ENCODE measurements around the gene CELA1. TPM values are rescaled to one million over a fixed set of nuclear protein-coding genes. Genes with fewer than 3 reads are reported as not detected.

The CELA1 gene
- total RNA-seq, 1 experiment from 2014 or later, result not detected

DNA sequence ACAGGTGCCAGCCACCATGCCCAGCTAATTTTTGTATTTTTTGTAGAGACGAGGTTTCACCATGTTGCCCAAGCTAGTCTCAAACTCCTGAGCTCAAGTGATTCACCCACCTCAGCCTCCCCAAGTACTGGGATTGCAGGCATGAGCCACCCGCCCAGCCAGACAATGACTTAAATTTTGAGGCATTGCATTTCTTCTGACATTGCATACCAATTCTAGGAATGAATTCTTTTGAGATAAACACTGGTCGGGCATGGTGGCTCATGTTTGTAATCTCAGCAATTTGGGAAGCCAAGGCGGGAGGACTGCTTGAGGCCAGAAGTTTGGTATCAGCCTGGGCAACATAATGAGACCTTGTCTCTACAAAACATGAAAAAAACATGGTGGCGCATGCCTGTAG lies 2.5 kb upstream of the CELA1 start:
- BruUV-seq (replicated peaks), result no TSS peak
- H3K4me3 ChIP-seq (ENCODE audit: low read depth, low read length, poor library complexity, severe bottlenecking), result no peak overlapping the region
- no peaks in the 10 kb centered on the region for H3K27me3 ChIP-seq (replicated peaks; ENCODE audit: insufficient read depth, low read depth, low read length, poor library complexity)
- intact Hi-C loops (cut with micrococcal nuclease; ENCODE audit: unreplicated experiment), result loop anchor here (10.0 kb wide), 1 partner anchor 304 kb away; the partner anchor contains the start of gene LETMD1
- POLR2A ChIA-PET (ENCODE audit: low non-redundant PET), result no interaction called here
- no peaks in the 10 kb centered on the region for H3K4me1 ChIP-seq (ENCODE audit: insufficient read depth, low read length, poor library complexity, severe bottlenecking)
- H3K36me3 ChIP-seq (ENCODE audit: insufficient read depth, low read length, poor library complexity, severe bottlenecking), result no peaks in the 10 kb centered on the region
- no peak overlapping the region for H3K27ac ChIP-seq (ENCODE audit: low read depth, low read length, poor library complexity, severe bottlenecking)
- no peak for DNase-seq (ENCODE audit: low spot score)
- TF ChIP-seq, protein P1, sequence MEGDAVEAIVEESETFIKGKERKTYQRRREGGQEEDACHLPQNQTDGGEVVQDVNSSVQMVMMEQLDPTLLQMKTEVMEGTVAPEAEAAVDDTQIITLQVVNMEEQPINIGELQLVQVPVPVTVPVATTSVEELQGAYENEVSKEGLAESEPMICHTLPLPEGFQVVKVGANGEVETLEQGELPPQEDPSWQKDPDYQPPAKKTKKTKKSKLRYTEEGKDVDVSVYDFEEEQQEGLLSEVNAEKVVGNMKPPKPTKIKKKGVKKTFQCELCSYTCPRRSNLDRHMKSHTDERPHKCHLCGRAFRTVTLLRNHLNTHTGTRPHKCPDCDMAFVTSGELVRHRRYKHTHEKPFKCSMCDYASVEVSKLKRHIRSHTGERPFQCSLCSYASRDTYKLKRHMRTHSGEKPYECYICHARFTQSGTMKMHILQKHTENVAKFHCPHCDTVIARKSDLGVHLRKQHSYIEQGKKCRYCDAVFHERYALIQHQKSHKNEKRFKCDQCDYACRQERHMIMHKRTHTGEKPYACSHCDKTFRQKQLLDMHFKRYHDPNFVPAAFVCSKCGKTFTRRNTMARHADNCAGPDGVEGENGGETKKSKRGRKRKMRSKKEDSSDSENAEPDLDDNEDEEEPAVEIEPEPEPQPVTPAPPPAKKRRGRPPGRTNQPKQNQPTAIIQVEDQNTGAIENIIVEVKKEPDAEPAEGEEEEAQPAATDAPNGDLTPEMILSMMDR (conservative IDR thresholded peaks at IDR 0.05; ENCODE audit: low read depth, low read length), result no peak
- H3K9me3 ChIP-seq (ENCODE audit: low read depth, low read length, poor library complexity, severe bottlenecking), result no peaks in the 10 kb centered on the region
- CTCF ChIA-PET, result interaction anchor here (0.6 kb wide), 1 partner anchor 496 kb away, joined by 6 read pairs; no protein-coding TSS in a partner anchor

DNA sequence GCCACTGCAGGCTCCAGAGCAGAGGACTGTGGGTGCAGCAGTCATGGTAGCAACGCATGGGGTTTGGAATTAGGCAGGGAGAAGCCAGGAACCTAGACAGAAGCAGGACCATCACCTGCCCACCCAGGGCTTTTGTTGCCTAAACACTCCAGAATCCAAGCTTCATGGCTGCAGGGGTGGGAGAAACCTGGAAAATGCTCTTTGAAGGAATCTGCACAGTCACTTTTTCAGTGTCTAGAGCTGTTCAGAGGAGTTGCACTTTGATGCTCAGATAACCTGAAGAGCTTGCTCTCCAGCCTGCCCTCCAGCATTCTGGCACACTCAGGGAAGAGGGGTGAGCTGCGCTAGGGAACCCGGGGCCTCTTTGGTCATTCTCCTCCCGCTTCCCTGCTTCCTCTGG lies 1.6 kb upstream of the CELA1 start:
- intact Hi-C loops (cut with micrococcal nuclease; ENCODE audit: unreplicated experiment), result loop anchor here (10.0 kb wide), 1 partner anchor 303 kb away; the partner anchor contains the start of gene LETMD1
- no peaks in the 10 kb centered on the region for H3K36me3 ChIP-seq (ENCODE audit: insufficient read depth, low read length, poor library complexity, severe bottlenecking)
- H3K4me1 ChIP-seq (ENCODE audit: insufficient read depth, low read length, poor library complexity, severe bottlenecking), result no peaks in the 10 kb centered on the region
- no peak overlapping the region for H3K4me3 ChIP-seq (ENCODE audit: low read depth, low read length, poor library complexity, severe bottlenecking)
- no TSS peak for BruUV-seq (replicated peaks)
- H3K27me3 ChIP-seq (replicated peaks; ENCODE audit: insufficient read depth, low read depth, low read length, poor library complexity), result no peaks in the 10 kb centered on the region
- no peaks in the 10 kb centered on the region for H3K9me3 ChIP-seq (ENCODE audit: low read depth, low read length, poor library complexity, severe bottlenecking)
- ChIA-PET CTCF (no interaction called here), POLR2A (ENCODE audit: low non-redundant PET) (no interaction called here)
- TF ChIP-seq, protein P1 (conservative IDR thresholded peaks at IDR 0.05; ENCODE audit: low read depth, low read length), result no peak
- no peak for TF ChIP-seq EZH2 (IDR thresholded peaks at IDR 0.05; ENCODE audit: borderline replicate concordance, low read depth, low read length, poor library complexity, severe bottlenecking)
- H3K27ac ChIP-seq (ENCODE audit: low read depth, low read length, poor library complexity, severe bottlenecking), result no peak overlapping the region
- no peak for DNase-seq (ENCODE audit: low spot score)

DNA sequence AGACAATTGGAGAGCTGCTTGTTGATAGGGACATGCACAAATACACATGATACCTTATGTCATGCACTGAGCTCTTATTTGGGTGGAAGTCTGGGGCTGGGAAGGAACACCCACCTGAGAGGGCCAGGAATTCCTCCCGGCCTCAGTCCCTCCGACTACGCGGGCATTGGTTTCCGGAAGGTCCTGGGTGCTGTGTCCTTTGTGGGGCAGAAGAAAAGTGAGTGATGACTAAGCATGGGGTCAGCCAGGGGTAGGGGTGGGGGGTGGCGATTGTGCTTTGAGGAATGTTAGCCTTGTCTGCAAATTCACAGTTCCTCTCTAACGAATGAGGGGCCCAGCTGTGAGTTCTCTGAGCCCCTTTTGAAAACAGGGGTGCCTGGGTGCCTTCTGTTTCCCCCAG lies 798 bp downstream of the CELA1 start:
- no peaks in the 10 kb centered on the region for H3K36me3 ChIP-seq (ENCODE audit: insufficient read depth, low read length, poor library complexity, severe bottlenecking)
- TF ChIP-seq EZH2 (IDR thresholded peaks at IDR 0.05; ENCODE audit: borderline replicate concordance, low read depth, low read length, poor library complexity, severe bottlenecking), result no peak
- TF ChIP-seq, protein P1 (conservative IDR thresholded peaks at IDR 0.05; ENCODE audit: low read depth, low read length), result no peak
- no TSS peak for BruUV-seq (replicated peaks)
- ChIA-PET POLR2A (ENCODE audit: low non-redundant PET) (no interaction called here), CTCF (no interaction called here)
- no peak for DNase-seq (ENCODE audit: low spot score)
- intact Hi-C loops (cut with micrococcal nuclease; ENCODE audit: unreplicated experiment), result loop anchor here (10.0 kb wide), 1 partner anchor 301 kb away; the partner anchor contains the start of gene LETMD1
- H3K9me3 ChIP-seq (ENCODE audit: low read depth, low read length, poor library complexity, severe bottlenecking), result no peaks in the 10 kb centered on the region
- no peaks in the 10 kb centered on the region for H3K27me3 ChIP-seq (replicated peaks; ENCODE audit: insufficient read depth, low read depth, low read length, poor library complexity)
- peaks cover 5% of the 10 kb centered on the region for H3K4me1 ChIP-seq (ENCODE audit: insufficient read depth, low read length, poor library complexity, severe bottlenecking)
- no peak overlapping the region for H3K4me3 ChIP-seq (ENCODE audit: low read depth, low read length, poor library complexity, severe bottlenecking)
- H3K27ac ChIP-seq (ENCODE audit: low read depth, low read length, poor library complexity, severe bottlenecking), result no peak overlapping the region
